ENCODE measurements around the gene TPM2. TPM values are rescaled to one million over a fixed set of nuclear protein-coding genes. Genes with fewer than 3 reads are reported as not detected.

TPM2 gene
- total RNA-seq, 1 donor from 2014 or later = 7.3 TPM

- DNase-seq (ENCODE audit: low read depth in 2 of 2) = no peak
Observed at GRCh38 chr9:35679091-35679490, 10.6 kb downstream of the TPM2 start.

GRCh38 chr9:35675732-35676392, 13.9 kb downstream of the TPM2 start:
- peak in 1 of 2 donors; percentile 42 for DNase-seq (ENCODE audit: low read depth in 2 of 2)

DNA sequence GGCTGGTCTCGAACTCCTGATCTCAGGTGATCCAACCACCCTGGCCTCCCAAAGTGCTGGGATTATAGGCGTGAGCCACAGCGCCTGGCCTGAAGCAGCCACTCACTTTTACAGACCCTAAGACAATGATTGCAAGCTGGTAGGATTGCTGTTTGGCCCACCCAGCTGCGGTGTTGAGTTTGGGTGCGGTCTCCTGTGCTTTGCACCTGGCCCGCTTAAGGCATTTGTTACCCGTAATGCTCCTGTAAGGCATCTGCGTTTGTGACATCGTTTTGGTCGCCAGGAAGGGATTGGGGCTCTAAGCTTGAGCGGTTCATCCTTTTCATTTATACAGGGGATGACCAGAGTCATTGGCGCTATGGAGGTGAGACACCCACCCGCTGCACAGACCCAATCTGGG, 14.5 kb downstream of the TPM2 start:
- DNase-seq (ENCODE audit: low read depth in 2 of 2) = no peak

DNA sequence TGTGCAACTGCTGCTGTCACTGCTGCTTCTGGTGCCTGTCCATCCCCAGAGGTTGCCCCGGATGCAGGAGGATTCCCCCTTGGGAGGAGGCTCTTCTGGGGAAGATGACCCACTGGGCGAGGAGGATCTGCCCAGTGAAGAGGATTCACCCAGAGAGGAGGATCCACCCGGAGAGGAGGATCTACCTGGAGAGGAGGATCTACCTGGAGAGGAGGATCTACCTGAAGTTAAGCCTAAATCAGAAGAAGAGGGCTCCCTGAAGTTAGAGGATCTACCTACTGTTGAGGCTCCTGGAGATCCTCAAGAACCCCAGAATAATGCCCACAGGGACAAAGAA, 15.7 kb downstream of the TPM2 start:
- DNase-seq (ENCODE audit: low read depth in 2 of 2) = no peak

- DNase-seq (ENCODE audit: low read depth in 2 of 2) = no peak
Observed at GRCh38 chr9:35673132-35674024, 16.3 kb downstream of the TPM2 start, which contains the start of gene CA9. Gene CA9 (plus strand): TSS chr9:35673928. CDS start chr9:35673960, 32 bp downstream.

DNA sequence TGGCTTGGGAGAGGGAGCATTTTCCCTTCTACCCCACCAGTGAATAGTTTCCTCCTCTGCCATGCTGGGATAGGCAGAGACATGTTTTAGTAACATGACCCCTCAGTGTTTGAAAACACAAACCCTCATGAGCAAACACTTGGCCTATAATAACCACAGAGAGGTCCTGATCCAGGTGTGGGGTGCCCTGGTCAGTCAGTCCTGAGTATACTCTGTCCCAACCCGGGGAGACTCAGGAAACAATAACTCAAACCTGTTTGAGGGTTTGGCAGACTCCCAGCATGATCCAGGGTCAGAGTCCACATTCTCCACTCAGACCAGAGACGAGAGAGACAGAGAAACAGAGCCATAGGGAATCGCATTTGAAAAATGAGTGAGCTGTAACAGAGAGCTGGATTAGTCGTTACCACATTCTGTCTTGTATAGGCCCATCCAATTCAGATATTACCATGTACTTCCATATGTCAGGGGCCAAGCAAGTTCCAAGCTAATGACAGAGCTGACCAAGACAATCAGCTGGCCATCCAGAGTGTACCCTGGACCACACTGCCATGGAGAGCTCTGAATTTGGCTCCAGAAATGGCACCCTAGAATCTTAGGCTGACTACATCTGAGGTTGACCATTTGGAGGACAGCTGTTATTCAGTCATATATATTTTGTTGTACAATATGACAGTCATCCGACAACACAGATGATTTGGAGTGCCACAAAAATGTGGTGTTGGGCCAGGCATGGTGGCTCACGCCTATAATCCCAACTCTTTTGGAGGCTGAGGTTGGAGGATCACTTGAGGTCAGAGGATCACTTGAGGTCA, 20.2 kb downstream of the TPM2 start:
- peak; percentile 24 to 28 for DNase-seq (ENCODE audit: low read depth in 2 of 2)

DNA sequence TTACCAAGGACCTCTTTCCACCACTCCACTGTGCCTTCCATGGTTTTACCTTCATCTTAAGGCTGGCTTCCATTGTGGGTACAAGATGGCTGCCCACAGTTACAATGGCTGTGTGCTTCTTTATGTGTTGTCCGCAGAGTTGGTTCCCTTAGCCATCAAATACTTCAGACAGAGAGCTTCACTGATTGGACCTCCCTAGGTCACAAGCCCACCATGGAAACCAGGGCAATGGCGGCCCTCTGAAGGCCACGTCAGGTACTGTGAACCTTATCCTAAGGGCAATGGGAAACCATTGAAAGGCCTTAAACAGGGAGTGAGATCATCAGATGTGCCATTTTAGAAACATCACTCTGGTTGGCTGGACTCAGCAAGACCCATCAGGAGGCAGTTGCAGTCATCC, 21.8 kb downstream of the TPM2 start:
- DNase-seq (ENCODE audit: low read depth in 2 of 2) = no peak

DNA sequence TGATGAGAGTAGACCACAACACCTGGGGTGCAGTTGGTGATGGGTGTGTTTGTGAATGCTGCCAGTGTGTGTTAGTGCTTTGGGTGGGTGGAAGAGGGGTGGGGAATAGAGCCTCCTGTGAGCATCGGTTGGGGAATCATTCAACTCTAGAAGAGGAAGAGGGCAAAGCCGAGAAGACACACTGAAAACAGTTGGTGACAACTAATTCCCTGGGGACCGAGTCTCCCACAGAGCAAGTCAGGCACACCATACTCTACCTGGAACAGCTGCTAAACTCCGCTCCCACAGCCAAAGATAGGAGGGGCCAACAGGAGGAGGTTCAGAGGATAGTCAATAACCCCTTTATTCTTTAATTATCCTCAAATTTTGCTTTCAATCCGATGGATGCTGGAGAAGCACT, 23.2 kb downstream of the TPM2 start:
- DNase-seq (ENCODE audit: low read depth in 2 of 2) = no peak

GRCh38 chr9:35666045-35666444, 23.7 kb downstream of the TPM2 start:
- DNase-seq (ENCODE audit: low read depth in 2 of 2) = no peak

DNA sequence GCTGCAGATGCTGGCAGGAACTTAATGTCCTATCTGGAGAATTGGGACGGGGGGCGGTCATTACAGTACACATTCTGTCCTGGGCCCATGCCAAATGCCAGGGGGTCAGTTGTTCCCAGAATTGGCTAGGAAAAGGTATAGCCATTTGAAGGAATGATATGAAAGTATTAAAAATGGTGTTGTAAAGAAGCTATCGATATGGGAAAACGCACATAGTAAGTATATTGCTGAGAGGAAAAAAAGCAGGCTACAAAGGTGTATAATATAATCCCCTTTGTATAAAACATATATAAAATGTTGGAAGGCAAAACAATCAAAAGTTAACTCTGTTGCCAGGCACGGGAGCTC, 24.3 kb downstream of the TPM2 start:
- DNase-seq (ENCODE audit: low read depth in 2 of 2) = no peak

DNA sequence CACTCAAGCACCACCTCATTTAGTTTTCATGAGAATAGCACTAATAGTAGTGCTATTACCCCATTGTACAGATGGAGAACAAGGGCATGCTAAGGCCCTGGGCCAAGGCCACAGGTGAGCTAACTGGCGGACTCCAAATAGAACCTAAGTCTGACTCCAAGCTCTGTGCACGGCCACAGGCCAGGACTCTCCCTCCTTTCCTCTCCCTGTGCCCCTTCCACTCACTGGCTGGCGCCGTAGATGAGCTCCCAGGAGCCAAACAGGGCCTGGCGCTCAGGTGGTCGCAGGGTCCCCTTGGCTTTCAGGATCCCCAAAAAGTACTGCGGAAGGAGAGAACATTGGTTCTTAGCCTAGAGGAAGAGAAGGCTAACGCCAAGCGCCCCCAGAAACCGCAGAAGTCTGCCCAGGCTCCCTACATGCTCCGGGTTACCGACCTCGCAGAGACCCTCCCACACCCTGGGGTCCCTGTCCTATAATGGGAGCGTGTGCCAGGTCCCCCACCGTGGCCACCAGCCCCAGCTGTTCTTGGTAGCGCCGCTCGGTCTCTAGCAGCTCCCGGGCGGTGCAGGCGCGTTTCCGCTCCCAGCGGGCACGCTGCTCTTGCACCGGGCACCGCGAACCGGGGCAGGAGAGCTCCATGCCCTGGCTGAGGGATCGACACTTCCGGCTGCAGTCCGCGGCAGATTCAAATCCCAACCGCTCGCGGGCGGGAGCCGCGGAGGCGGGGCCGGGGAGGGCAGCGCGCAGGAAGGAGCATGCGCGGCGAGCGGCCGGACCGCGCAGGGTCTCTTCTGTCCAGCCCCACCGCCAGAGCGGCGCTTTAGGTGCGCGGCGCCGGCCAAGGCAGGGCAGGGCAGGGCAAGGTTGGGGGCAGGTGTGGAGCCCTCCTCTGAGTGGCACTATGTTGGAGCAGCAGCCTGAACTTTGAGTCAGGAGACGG, 24.9 kb downstream of the TPM2 start, which contains the start of gene ARHGEF39:
Gene ARHGEF39, minus strand, starts transcription at position 665 of the 940 bp plus-strand sequence. Its CDS starts 26 bp downstream, at position 639.
- peak; percentile 74 to 79 for DNase-seq (ENCODE audit: low read depth in 2 of 2)

GRCh38 chr9:35662437-35662836, 27.3 kb downstream of the TPM2 start:
- DNase-seq (ENCODE audit: low read depth in 2 of 2) = no peak

GRCh38 chr9:35661756-35662350, 27.9 kb downstream of the TPM2 start:
- no peak for DNase-seq (ENCODE audit: low read depth in 2 of 2)

- DNase-seq (ENCODE audit: low read depth in 2 of 2) = peak; percentile 30 to 41
Observed at GRCh38 chr9:35660966-35661415, 28.7 kb downstream of the TPM2 start.

DNA sequence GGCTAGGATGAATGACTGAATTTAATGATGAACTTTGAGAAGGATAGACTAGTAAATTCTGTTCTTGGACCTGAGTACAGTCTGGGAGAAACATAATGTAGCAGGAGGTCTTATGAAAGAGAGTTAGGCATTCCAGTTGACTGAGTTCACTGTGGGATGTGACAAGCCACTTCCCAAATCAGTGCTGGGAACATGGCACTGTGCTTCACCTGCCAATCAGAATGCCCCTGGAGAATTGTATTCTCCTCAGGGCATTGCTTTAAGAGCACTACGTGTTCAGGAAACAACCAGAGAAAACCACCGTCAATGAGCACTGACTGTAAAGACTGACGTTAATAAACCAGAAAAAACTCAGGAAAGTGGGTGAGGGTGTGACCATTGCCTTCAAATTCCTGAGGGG, 30.4 kb downstream of the TPM2 start:
- peak in 1 of 2 donors; percentile 62 for DNase-seq (ENCODE audit: low read depth in 2 of 2)

GRCh38 chr9:35658968-35659220, 30.8 kb downstream of the TPM2 start:
- peak; percentile 55 to 59 for DNase-seq (ENCODE audit: low read depth in 2 of 2)

GRCh38 chr9:35658137-35658967, 31.4 kb downstream of the TPM2 start, which contains the start of gene CCDC107:
Gene CCDC107 (plus strand): TSS chr9:35658292. CDS start chr9:35658380, 88 bp downstream.
- DNase-seq (ENCODE audit: low read depth in 2 of 2) = peak; percentile 89 to 92

GRCh38 chr9:35657546-35658136, 32.1 kb downstream of the TPM2 start, which contains the start of gene RMRP:
Gene RMRP (minus strand): TSS chr9:35658019.
- peak; percentile 99 to 100 for DNase-seq (ENCODE audit: low read depth in 2 of 2)
